GM12878 (cell line): Measurements from ENCODE around the gene WDR93. TPM values are rescaled to one million over a fixed set of nuclear protein-coding genes. Genes with fewer than 3 reads are reported as not detected.

Experiments
- BACH1 ChIP-seq: fragments of 450-650 bp; IDR thresholded peaks from 2 replicates; pipeline ENCODE4 v1.6.1; 2017; ENCODE audit warnings: mild to moderate bottlenecking, borderline replicate concordance
- CBX3 ChIP-seq: fragments of 200-600 bp; sonication (generic); IDR thresholded peaks from 2 replicates; pipeline ENCODE4 v1.6.1; 2016; ENCODE audit warnings: low read depth, borderline replicate concordance
- CHD4 ChIP-seq: fragments of 200-600 bp; sonication (generic); IDR thresholded peaks from 2 replicates; pipeline ENCODE4 v1.6.1; 2016; ENCODE audit warnings: mild to moderate bottlenecking
- CREB1 ChIP-seq: IDR thresholded peaks from 2 replicates; pipeline ENCODE4 v1.6.1; 2012; ENCODE audit warnings: low read depth, mild to moderate bottlenecking, inconsistent platforms
- DPF2 ChIP-seq: fragments of 450-650 bp; IDR thresholded peaks from 2 replicates; pipeline ENCODE4 v1.6.1; 2017; ENCODE audit warnings: mild to moderate bottlenecking
- E2F4 ChIP-seq: IDR thresholded peaks from 2 replicates; pipeline ENCODE4 v1.6.1; 2012; ENCODE audit warnings: low read depth, low read length, improper control_type of control experiment
- LARP7 ChIP-seq: fragments of 450-650 bp; IDR thresholded peaks from 2 replicates; pipeline ENCODE4 v1.6.1; 2017; ENCODE audit warnings: mild to moderate bottlenecking
- MTA2 ChIP-seq: fragments of 450-650 bp; IDR thresholded peaks from 2 replicates; pipeline ENCODE4 v1.6.1; 2016; ENCODE audit warnings: low read depth, mild to moderate bottlenecking, moderate library complexity
- MYC ChIP-seq: IDR thresholded peaks from 2 replicates; pipeline ENCODE4 v1.6.1; 2011; ENCODE audit warnings: mild to moderate bottlenecking, low read length, moderate library complexity, inconsistent platforms; ENCODE audit not compliant: insufficient read depth, insufficient replicate concordance, insufficient read length, severe bottlenecking
- NKRF ChIP-seq: fragments of 450-650 bp; conservative IDR thresholded peaks from 2 replicates; pipeline ENCODE4 v1.6.1; 2017; ENCODE audit warnings: mild to moderate bottlenecking, moderate library complexity
- NR2C1 ChIP-seq: fragments of 450-650 bp; IDR thresholded peaks from 2 replicates; pipeline ENCODE4 v1.6.1; 2017; ENCODE audit warnings: antibody characterized with exemption, mild to moderate bottlenecking, moderate library complexity
- POLR2AphosphoS2 ChIP-seq: IDR thresholded peaks from 2 replicates; pipeline ENCODE4 v1.6.1; 2011; ENCODE audit warnings: low read depth, mild to moderate bottlenecking, low read length, improper control_type of control experiment, moderate library complexity
- POU2F2 ChIP-seq: IDR thresholded peaks from 3 replicates; pipeline ENCODE4 v1.6.1; 2011; ENCODE audit warnings: low read depth, mild to moderate bottlenecking, low read length, borderline replicate concordance
- PRDM15 ChIP-seq: fragments of 450-650 bp; formaldehyde crosslinking; IDR thresholded peaks from 2 replicates; pipeline ENCODE4 v1.4.0; 2020; ENCODE audit warnings: mild to moderate bottlenecking, moderate library complexity
- RUNX3 ChIP-seq: IDR thresholded peaks from 2 replicates; pipeline ENCODE4 v1.6.1; 2012; ENCODE audit warnings: low read length, inconsistent platforms
- SIN3A ChIP-seq: IDR thresholded peaks from 2 replicates; pipeline ENCODE4 v1.6.1; 2012; ENCODE audit warnings: low read depth, low read length, improper control_type of control experiment
- SMAD5 ChIP-seq: IDR thresholded peaks from 2 replicates; pipeline ENCODE4 v1.6.1; 2016; ENCODE audit warnings: antibody characterized with exemption, low read depth
- SPI1 ChIP-seq: IDR thresholded peaks from 2 replicates; pipeline ENCODE4 v1.6.1; 2011; ENCODE audit warnings: low read depth, mild to moderate bottlenecking, low read length, moderate library complexity, borderline replicate concordance; ENCODE audit not compliant: insufficient read depth
- ZBED1 ChIP-seq: IDR thresholded peaks from 2 replicates; pipeline ENCODE4 v1.6.1; 2016; ENCODE audit warnings: borderline replicate concordance
- ZBTB11 ChIP-seq: fragments of 450-650 bp; formaldehyde crosslinking; IDR thresholded peaks from 2 replicates; pipeline ENCODE4 v1.5.0; 2022; ENCODE audit warnings: mild to moderate bottlenecking, missing genetic modification characterization
- ZNF384 ChIP-seq: IDR thresholded peaks from 2 replicates; pipeline ENCODE4 v1.6.1; 2012; ENCODE audit warnings: low read depth, mild to moderate bottlenecking, low read length, improper control_type of control experiment, borderline replicate concordance
- polyA plus RNA-seq, 11 experiments: library from polyadenylated mRNA; depleted of rRNA in 4 of 11; unstranded in 6 of 11; stranded (reverse) in 5 of 11; fragments of >200 nt; fragmentation: Nextera tagmentation in 4 of 11; fragmentation: Illumina TruSeq in 1 of 11; extraction: Ambion mirVana in 4 of 11; extraction: Trizol in 1 of 11; gene quantifications; 1 replicate in 1 of 11; 2 replicates in 10 of 11; pipeline versions ENCODE4 v1.2.1 to v1.2.3, GENCODE V29; 2011 to 2016; ENCODE audit warnings: inconsistent platforms in 2 of 11, missing spikeins in 2 of 11, low read depth in 1 of 11
- total RNA-seq, 4 experiments: library from RNA; depleted of rRNA in 3 of 4; stranded (reverse); fragments of >200 nt in 3 of 4; fragmentation: Illumina TruSeq in 1 of 4; extraction: Trizol in 1 of 4; gene quantifications; 2 replicates each; pipeline versions ENCODE4 v1.2.1 to v1.2.3, GENCODE V29; 2013 to 2021

The WDR93 gene
- total and polyA plus RNA-seq, 10 of the 15 experiments (the other 5 are each of a cell fraction or from before 2014, with no cell fraction given): not detected

- TF ChIP-seq ZNF384 (0 out of 2 replicates have a peak, but pooled peaks have one; percentile 36), NKRF (no peak), POU2F2 (peak; percentile 73; the same call in 2 of the 3 replicates), PRDM15 (CRISPR knock-in tag) (no peak), MYC (no peak), SPI1 (no peak), POLR2AphosphoS2 (no peak), E2F4 (no peak), LARP7 (no peak), CBX3 (no peak), ZBED1 (no peak), DPF2 (no peak), RUNX3 (no peak), ZBTB11 (CRISPR knock-in tag) (no peak), CREB1 (no peak), SIN3A (no peak), BACH1 (peak; percentile 59; the same call in 1 of the 2 replicates), NR2C1 (no peak), SMAD5 (no peak), MTA2 (no peak), CHD4 (no peak)
Measured at GRCh38 chr15:89781891-89782618, 91.4 kb downstream of the WDR93 start (continued).
